ENCODE results near the gene CYTH4. TPM values are rescaled to one million over a fixed set of nuclear protein-coding genes. Genes with fewer than 3 reads are reported as not detected.

The CYTH4 gene
- total and polyA plus RNA-seq, 2 donors (not counting 3 experiments of a cell fraction or from before 2014, with no cell fraction given) = 0.06 TPM; not detected in 1

GRCh38 chr22:37353839-37354238 lies 71.5 kb downstream of the CYTH4 start:
- intact Hi-C loops (cut with micrococcal nuclease) (no loop called here), dilution Hi-C loops (cut with MboI; ENCODE audit: extremely low pct_ligation_motif_present, low sequenced_read_pairs) (no loop called here)
- Histone ChIP-seq H3K9ac (replicated peaks; ENCODE audit: extremely low read depth, insufficient read depth, low read length) (no peak overlapping the region), H2AFZ (ENCODE audit: low read depth, low read length) (no peak overlapping the region), H3K27me3 (ENCODE audit: control insufficient read depth in 2 of 2, insufficient read depth in 2 of 2, low read length in 2 of 2) (peaks cover 0 to 11% of the 10 kb centered on the region in 2 experiments), H3K4me2 (ENCODE audit: insufficient read depth, low read length) (no peak overlapping the region), H3K4me3 (replicated peaks in 1 of 3; ENCODE audit: insufficient read depth in 1 of 3, low read depth in 1 of 3, low read length in 3 of 3) (no peak overlapping the region), H3K9me1 (replicated peaks; ENCODE audit: control insufficient read depth, extremely low read depth, insufficient read depth, low read length) (no peaks in the 10 kb centered on the region), H3K9me3 (replicated peaks; ENCODE audit: control insufficient read depth, insufficient read depth, low read length) (no peaks in the 10 kb centered on the region), H3K27ac (ENCODE audit: insufficient read depth, low read depth, low read length) (no peak overlapping the region), H3K79me2 (ENCODE audit: control insufficient read depth, insufficient read depth, low read length) (no peaks in the 10 kb centered on the region), H3K4me1 (ENCODE audit: control insufficient read depth, extremely low read depth, insufficient read depth, low read length) (no peaks in the 10 kb centered on the region), H3K36me3 (ENCODE audit: control insufficient read depth in 2 of 2, extremely low read depth in 1 of 2, insufficient read depth in 2 of 2, low read length in 2 of 2) (no peaks in the 10 kb centered on the region), H4K20me1 (replicated peaks; ENCODE audit: control insufficient read depth, extremely low read depth, insufficient read depth, low read length) (no peaks in the 10 kb centered on the region)
- no TSS peak for BruUV-seq (replicated peaks)
- CTCF ChIA-PET = no interaction called here
- POLR2A ChIA-PET = no interaction called here
- FAIRE-seq (no peak), DNase-seq (ENCODE audit: low read depth, low spot score) (no peak)
- no peak for TF ChIP-seq CTCF (IDR thresholded peaks at IDR 0.05; ENCODE audit: extremely low read depth in 1 of 2, insufficient read depth in 1 of 2, low read depth in 1 of 2, low read length in 2 of 2)
- TF ChIP-seq MYC (IDR thresholded peaks at IDR 0.05; ENCODE audit: low read depth, low read length) = no peak
- TF ChIP-seq FOS (IDR thresholded peaks at IDR 0.05; ENCODE audit: borderline replicate concordance, insufficient read depth, low read length) = no peak
- TF ChIP-seq MAX (IDR thresholded peaks at IDR 0.05; ENCODE audit: insufficient read depth, insufficient read length) = no peak
- TF ChIP-seq POLR2AphosphoS5 (IDR thresholded peaks at IDR 0.05; ENCODE audit: insufficient read depth, low read depth, low read length) = no peak
- TF ChIP-seq JUN (IDR thresholded peaks at IDR 0.05; ENCODE audit: borderline replicate concordance, insufficient read depth, insufficient read length, low read depth) = no peak
- no peak for TF ChIP-seq EZH2 (IDR thresholded peaks at IDR 0.05; ENCODE audit: borderline replicate concordance, low read depth, low read length, severe bottlenecking)
- no peak for TF ChIP-seq POLR2A (IDR thresholded peaks at IDR 0.05; ENCODE audit: low read depth, low read length)
- TF ChIP-seq GATA2 (IDR thresholded peaks at IDR 0.05; ENCODE audit: insufficient read depth, insufficient read length, low read depth, low read length) = no peak

Data from endothelial cell of umbilical vein (primary cell).